ENCODE results near the gene CHST8.
"Not testable (repeated sequence)": the region's sequence is repeated elsewhere in the genome, so short reads cannot be mapped to it uniquely, and the experiment has no call there.

The CHST8 gene

GRCh38 chr19:33688171-33688992, 66.6 kb downstream of the CHST8 start:
- no peak for DNase-seq

GRCh38 chr19:33689138-33689746, 67.5 kb downstream of the CHST8 start:
- DNase-seq = no peak

- no peak for DNase-seq
Observed at GRCh38 chr19:33689868-33690267, 68.1 kb downstream of the CHST8 start.

- peak in 3 of 56 donors; percentile 11 to 28 (median 14) for DNase-seq
Observed at GRCh38 chr19:33690378-33691029, 68.8 kb downstream of the CHST8 start.

GRCh38 chr19:33691030-33691427, 69.3 kb downstream of the CHST8 start:
- DNase-seq = no peak

GRCh38 chr19:33691736-33692135, 70.0 kb downstream of the CHST8 start:
- no peak for DNase-seq

GRCh38 chr19:33693678-33694077, 71.9 kb downstream of the CHST8 start:
- no peak for DNase-seq

GRCh38 chr19:33695547-33695946, 73.8 kb downstream of the CHST8 start:
- DNase-seq = not testable (repeated sequence)

- no peak for DNase-seq
Observed at GRCh38 chr19:33697766-33698165, 76.0 kb downstream of the CHST8 start.

- DNase-seq = no peak
Observed at GRCh38 chr19:33698576-33699435, 77.1 kb downstream of the CHST8 start.

GRCh38 chr19:33699754-33700407, 78.1 kb downstream of the CHST8 start:
- DNase-seq = no peak

GRCh38 chr19:33700408-33701013, 78.8 kb downstream of the CHST8 start:
- DNase-seq = no peak

- DNase-seq = no peak
Observed at GRCh38 chr19:33701565-33701964, 79.8 kb downstream of the CHST8 start.

GRCh38 chr19:33702606-33703437, 81.1 kb downstream of the CHST8 start:
- no peak for DNase-seq

- no peak for DNase-seq
Observed at GRCh38 chr19:33703438-33703750, 81.6 kb downstream of the CHST8 start.

- no peak for DNase-seq
Observed at GRCh38 chr19:33703821-33704220, 82.1 kb downstream of the CHST8 start.

- DNase-seq = no peak
Observed at GRCh38 chr19:33704271-33704670, 82.5 kb downstream of the CHST8 start.

GRCh38 chr19:33705090-33705847, 83.5 kb downstream of the CHST8 start:
- DNase-seq = peak in 3 of 56 donors; percentile 5 to 31 (median 20)

GRCh38 chr19:33705860-33706259, 84.1 kb downstream of the CHST8 start:
- no peak for DNase-seq
